HG03095 (cell line): ENCODE data around the gene SECISBP2.

Experiments
- ATAC-seq: cut with Tn5 transposase; IDR thresholded peaks from one replicate; pipeline ENCODE4 v1.9.1; 2021; ENCODE audit warnings: moderate library complexity; ENCODE audit not compliant: unreplicated experiment

Gene SECISBP2

DNA sequence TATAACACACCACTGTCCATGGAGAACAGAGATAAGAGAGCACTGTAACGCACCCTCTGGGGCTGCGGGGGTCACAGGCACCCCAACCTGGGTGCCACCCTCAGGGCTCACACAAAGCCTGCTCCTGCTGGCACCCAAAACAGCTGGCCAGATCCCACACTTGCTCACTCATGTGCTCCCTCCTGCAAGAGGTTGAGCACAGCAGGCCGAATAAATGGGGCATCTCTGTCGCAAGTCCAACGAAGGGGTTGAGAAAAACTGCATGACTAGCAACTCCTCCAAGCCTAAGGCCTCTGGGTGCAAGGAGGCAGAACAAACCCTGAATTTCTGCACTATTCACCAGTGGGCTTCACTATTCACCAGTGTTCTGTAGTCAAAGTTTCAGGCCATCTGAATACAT is 80.3 kb downstream of the SECISBP2 start:
- ATAC-seq, result no peak

DNA sequence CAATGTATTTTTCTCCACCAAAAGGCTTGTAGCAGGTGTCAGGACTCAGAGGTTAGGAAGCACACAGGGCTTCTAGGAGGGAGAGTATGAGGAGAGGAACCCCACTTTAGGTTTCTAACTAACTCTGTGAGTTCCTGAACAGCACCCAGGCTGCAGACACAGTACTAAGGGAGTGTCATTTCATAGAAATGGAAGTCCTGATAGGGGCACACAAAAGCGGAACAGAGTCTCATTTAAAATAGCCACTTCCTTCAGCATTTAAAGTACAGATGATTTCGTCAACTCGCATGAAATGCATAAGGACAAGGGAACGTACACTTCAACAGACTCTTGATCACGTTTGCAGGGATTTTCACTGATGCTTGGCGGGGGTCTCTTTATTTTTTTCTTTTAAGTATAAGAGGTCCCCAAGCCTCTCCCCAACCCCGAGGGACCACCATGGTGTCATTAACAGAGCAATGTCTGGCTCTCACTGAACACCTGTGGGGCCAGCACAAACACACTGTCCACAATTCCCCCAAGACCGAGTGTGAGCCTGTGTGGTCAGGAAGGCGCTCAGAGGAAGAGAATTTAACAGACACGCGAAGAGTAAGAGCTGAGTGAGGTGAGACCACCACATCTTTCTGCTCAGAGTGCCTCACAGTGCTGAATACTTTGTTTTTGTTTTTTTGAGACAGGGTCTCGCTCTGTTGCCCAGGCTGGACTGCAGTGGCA is 82.3 kb downstream of the SECISBP2 start:
- ATAC-seq, result peak; percentile 69

DNA sequence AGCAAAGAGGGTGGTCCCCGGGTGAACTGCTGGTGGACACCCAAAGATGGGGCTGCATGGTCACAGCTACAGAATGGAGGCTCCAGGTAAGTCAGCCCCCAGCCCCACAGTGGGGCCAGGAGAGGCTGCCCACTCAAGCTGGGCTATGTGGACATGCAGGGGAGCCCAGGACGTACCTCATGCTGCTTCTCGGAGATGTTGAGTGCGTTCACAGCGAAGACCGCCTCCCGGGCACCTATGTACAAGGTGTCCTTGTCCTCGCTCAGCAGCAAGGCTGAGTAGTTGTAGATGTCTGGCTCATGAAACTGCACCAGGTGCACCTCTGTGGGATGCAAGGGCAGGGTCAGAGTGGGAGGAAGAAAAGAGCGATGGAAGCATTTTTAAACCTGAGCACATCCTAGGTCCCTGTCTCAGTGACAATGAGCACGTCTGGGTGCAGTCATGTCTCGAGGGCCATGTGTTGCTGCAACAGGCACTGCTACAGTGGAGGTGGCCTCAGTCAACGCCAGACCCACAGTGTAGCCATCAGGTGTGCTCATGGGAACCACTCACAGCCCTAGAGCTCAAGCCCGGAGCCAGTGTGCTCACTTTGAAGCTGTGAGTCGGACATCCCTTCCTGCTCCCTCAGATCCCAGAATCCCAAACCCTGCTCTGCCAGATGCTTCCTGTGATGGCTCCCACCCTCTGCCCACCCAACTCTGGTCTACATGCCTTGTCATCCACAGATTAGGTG is 84.6 kb downstream of the SECISBP2 start:
- no peak for ATAC-seq

DNA sequence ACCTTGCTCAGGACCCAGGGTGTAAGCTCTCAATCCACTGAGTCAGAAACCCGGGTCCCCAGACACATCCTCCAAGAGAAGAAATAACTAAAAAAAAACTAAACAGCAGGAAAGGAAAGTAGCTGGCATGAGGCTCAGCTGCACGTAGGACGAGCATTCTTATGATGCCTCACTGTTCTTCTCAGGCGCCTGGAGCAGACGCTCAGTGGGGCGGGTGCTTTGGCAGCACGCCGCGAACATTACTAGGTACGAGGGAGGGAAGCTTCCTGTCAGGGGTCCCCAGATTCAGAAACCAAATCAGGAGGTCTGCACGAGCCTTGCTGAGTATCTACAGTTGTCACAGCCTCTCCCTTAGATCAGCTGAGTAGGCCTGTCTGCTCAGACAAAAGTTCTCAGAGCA is 85.8 kb downstream of the SECISBP2 start:
- no peak for ATAC-seq

DNA sequence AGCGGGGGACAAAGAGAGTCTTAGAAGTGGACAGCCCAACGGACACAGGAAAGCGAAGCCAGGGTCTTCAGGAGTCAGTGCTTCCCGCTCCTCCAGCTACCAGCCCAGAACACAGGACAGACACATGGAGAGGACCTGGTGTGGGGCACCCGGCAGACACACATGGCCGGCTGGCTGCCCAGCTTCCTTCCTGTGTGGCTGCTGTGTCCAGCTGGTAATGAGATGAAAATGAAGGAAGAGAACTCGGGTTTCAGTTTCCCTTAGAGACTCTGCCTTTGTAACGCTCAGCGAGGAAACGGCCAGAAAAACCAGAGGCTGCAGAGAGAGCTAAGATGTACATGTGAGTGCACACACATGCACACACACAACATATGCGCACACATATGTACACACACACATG is 87.5 kb downstream of the SECISBP2 start:
- peak; percentile 47 for ATAC-seq

DNA sequence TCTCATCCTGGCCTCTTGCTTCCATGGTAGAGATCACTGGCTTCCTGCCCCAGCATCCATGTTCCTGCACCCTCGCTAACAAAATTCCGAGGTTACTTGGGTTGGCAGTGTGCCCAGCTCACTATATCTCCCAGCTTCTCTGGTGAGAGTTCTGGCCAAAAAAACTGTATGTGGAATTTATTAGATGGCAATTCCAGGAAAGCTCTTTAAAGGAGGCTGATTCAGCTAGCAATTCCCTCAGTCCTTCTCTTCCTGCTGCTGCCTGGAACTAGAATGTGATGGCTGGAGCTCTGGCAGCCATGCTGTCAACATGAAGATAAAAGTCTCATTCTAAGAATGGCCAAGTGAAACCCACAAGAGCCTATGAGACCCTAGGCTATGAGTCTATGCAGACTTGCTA is 88.8 kb downstream of the SECISBP2 start:
- no peak for ATAC-seq

DNA sequence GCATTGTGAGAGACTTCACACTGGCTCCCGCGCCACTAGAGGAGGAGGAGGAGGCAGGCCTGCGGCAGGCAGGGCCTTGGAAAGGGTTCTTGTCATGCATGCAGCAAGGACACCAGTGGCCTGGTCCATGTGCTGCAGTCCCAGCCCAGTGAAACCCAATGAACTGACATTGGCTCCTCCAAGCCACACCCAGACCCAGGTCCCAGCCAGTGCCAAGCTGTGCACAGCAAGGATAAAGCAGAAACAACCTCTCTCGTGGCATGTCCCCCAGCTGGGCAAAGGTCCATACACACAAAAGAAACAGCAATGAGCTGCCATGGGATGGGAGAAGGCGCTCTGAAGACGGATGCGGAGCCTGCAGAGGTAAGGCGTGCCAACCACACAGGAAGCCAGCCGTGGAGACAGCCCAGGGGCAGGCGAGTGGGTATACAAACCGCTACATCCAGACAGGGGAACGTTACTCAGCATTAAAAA is 90.4 kb downstream of the SECISBP2 start:
- ATAC-seq, result no peak
